Measurements from ENCODE around the gene SSH3. TPM values are rescaled to one million over a fixed set of nuclear protein-coding genes. Genes with fewer than 3 reads are reported as not detected.

SSH3 gene
- total and polyA plus RNA-seq, 7 experiments from 2014 or later: 1.1 to 23.8 (median 14.8) TPM

GRCh38 chr11:67357831-67358670 lies 54.7 kb downstream of the SSH3 start:
- Histone ChIP-seq H3K27ac (ENCODE audit: low read depth, low read length) (no peak overlapping the region), H3K36me3 (ENCODE audit: control insufficient read depth in 2 of 3, insufficient read depth in 3 of 3, low read length in 3 of 3) (peaks cover 0 to 3% (median 0%) of the 10 kb centered on the region in 3 experiments), H3K27me3 (ENCODE audit: control insufficient read depth in 2 of 2, insufficient read depth in 2 of 2, low read length in 2 of 2) (no peaks in the 10 kb centered on the region), H3K9me3 (ENCODE audit: control insufficient read depth in 2 of 3, low read length in 3 of 3) (no peaks in the 10 kb centered on the region), H3K4me3 (ENCODE audit: low read length) (no peak overlapping the region), H3K4me1 (ENCODE audit: control insufficient read depth in 2 of 2, insufficient read depth in 2 of 2, low read length in 2 of 2) (peaks cover 9 to 25% of the 10 kb centered on the region in 2 donors)
- intact Hi-C loops (cut with micrococcal nuclease): loop anchor here (1.0 to 10.0 kb wide), 5 partner anchors 16 to 447 kb away; no protein-coding TSS in a partner anchor
- Mint-ChIP-seq H3K4me3 (no peak overlapping the region), H3K36me3 (peaks cover 0 to 7% (median 0%) of the 10 kb centered on the region in 5 donors), H3K27ac (peak overlapping the region in 3 of 9 donors; percentile 6 to 43 (median 21)), H3K9me3 (peaks cover 0 to 2% (median 0%) of the 10 kb centered on the region in 11 donors), H3K4me1 (peaks cover 7 to 34% (median 24%) of the 10 kb centered on the region in 7 donors), H3K27me3 (peaks cover 0 to 28% (median 0%) of the 10 kb centered on the region in 5 donors)
- POLR2A ChIA-PET: interaction anchor here (1.8 to 17.2 kb wide), 2 partner anchors 12 to 17 kb away, joined by 4 to 272 read pairs; partner anchors contain the start of gene CLCF1
- DNase-seq (no peak), ATAC-seq (no peak)
- CTCF ChIA-PET: interaction anchor here (1.1 to 16.9 kb wide), 3 partner anchors 13 to 107 kb away, joined by 3 to 495 read pairs (median 45); partner anchors contain the start of gene CLCF1

Other genes with a start within 250 kb of the SSH3 start
- under 1 TPM in 2 of 5 experiments, not detected in 3; 0.34 to 0.62 TPM for gene RHOD, start 246.7 kb upstream of the SSH3 start, total RNA-seq
- 1 to 10 TPM in 1 of 2 donors, not detected in 1; 1.3 TPM for gene RHOD, start 246.7 kb upstream of the SSH3 start, polyA plus RNA-seq
- gene KDM2A, start 184.3 kb upstream of the SSH3 start, total RNA-seq: 100 to 1,000 TPM; 146 to 298 (median 233) TPM
- 10 to 100 TPM in 1 of 2 donors, 1 to 10 TPM in 1; 8.7 to 18.6 TPM for gene KDM2A, start 184.3 kb upstream of the SSH3 start, polyA plus RNA-seq
- 100 to 1,000 TPM; 305 to 399 (median 322) TPM for gene GRK2, start 37.1 kb upstream of the SSH3 start, total RNA-seq
- gene GRK2, start 37.1 kb upstream of the SSH3 start, polyA plus RNA-seq: 10 to 100 TPM; 18.5 to 38.0 TPM
- gene ANKRD13D, start 14.2 kb upstream of the SSH3 start, total RNA-seq: 100 to 1,000 TPM; 161 to 286 (median 191) TPM
- 10 to 100 TPM in 1 of 2 donors, 1 to 10 TPM in 1; 6.3 to 19.5 TPM for gene ANKRD13D, start 14.2 kb upstream of the SSH3 start, polyA plus RNA-seq
- gene POLD4, start 50.0 kb downstream of the SSH3 start, total RNA-seq: 100 to 1,000 TPM in 1 of 5 experiments, 10 to 100 TPM in 4; 59.9 to 104 (median 76.1) TPM
- 100 to 1,000 TPM in 1 of 2 donors, 10 to 100 TPM in 1; 98.9 to 116 TPM for gene POLD4, start 50.0 kb downstream of the SSH3 start, polyA plus RNA-seq
- gene CLCF1, start 70.1 kb downstream of the SSH3 start, total RNA-seq: 1 to 10 TPM in 2 of 5 experiments, under 1 TPM in 3; 0.32 to 7.8 (median 0.70) TPM
- not detected for gene CLCF1, start 70.1 kb downstream of the SSH3 start, polyA plus RNA-seq
- 10 to 100 TPM; 25.6 to 48.0 (median 45.0) TPM for gene RAD9A, start 88.5 kb downstream of the SSH3 start, total RNA-seq
- gene RAD9A, start 88.5 kb downstream of the SSH3 start, polyA plus RNA-seq: 1 to 10 TPM; 6.3 to 7.2 TPM
- 100 to 1,000 TPM in 4 of 5 experiments, 10 to 100 TPM in 1; 83.0 to 339 (median 122) TPM for gene PPP1CA, start 98.3 kb downstream of the SSH3 start, total RNA-seq
- 100 to 1,000 TPM; 350 to 363 TPM for gene PPP1CA, start 98.3 kb downstream of the SSH3 start, polyA plus RNA-seq
- 100 to 1,000 TPM; 243 to 425 (median 346) TPM for gene TBC1D10C, start 100.6 kb downstream of the SSH3 start, total RNA-seq
- gene TBC1D10C, start 100.6 kb downstream of the SSH3 start, polyA plus RNA-seq: 100 to 1,000 TPM; 225 to 366 TPM
- gene CARNS1, start 112.1 kb downstream of the SSH3 start, total RNA-seq: 10 to 100 TPM in 2 of 5 experiments, 1 to 10 TPM in 2, under 1 TPM in 1; 0.53 to 14.2 (median 5.1) TPM
- gene CARNS1, start 112.1 kb downstream of the SSH3 start, polyA plus RNA-seq: 1 to 10 TPM in 1 of 2 donors, under 1 TPM in 1; 0.97 to 1.4 TPM
- 10 to 100 TPM; 61.9 to 83.9 (median 77.7) TPM for gene RPS6KB2, start 125.0 kb downstream of the SSH3 start, total RNA-seq
- gene RPS6KB2, start 125.0 kb downstream of the SSH3 start, polyA plus RNA-seq: 10 to 100 TPM; 45.2 to 46.6 TPM
- 100 to 1,000 TPM; 134 to 357 (median 194) TPM for gene PTPRCAP, start 134.2 kb downstream of the SSH3 start, total RNA-seq
- 100 to 1,000 TPM; 498 to 670 TPM for gene PTPRCAP, start 134.2 kb downstream of the SSH3 start, polyA plus RNA-seq
- 100 to 1,000 TPM in 1 of 5 experiments, 10 to 100 TPM in 4; 15.6 to 311 (median 28.5) TPM for gene CORO1B, start 139.9 kb downstream of the SSH3 start, total RNA-seq
- gene CORO1B, start 139.9 kb downstream of the SSH3 start, polyA plus RNA-seq: 10 to 100 TPM; 21.3 to 40.8 TPM
- gene GPR152, start 149.2 kb downstream of the SSH3 start, total RNA-seq: not detected
- 1 to 10 TPM; 1.4 to 1.5 TPM for gene GPR152, start 149.2 kb downstream of the SSH3 start, polyA plus RNA-seq
- 10 to 100 TPM in 2 of 5 experiments, 1 to 10 TPM in 3; 2.5 to 17.1 (median 3.4) TPM for gene CABP4, start 151.8 kb downstream of the SSH3 start, total RNA-seq
- gene CABP4, start 151.8 kb downstream of the SSH3 start, polyA plus RNA-seq: 1 to 10 TPM; 1.2 to 2.3 TPM
- gene TMEM134, start 165.7 kb downstream of the SSH3 start, total RNA-seq: 10 to 100 TPM; 52.4 to 94.6 (median 70.6) TPM
- gene TMEM134, start 165.7 kb downstream of the SSH3 start, polyA plus RNA-seq: 100 to 1,000 TPM; 131 to 143 TPM
- 100 to 1,000 TPM; 107 to 156 (median 137) TPM for gene AIP, start 179.5 kb downstream of the SSH3 start, total RNA-seq
- 100 to 1,000 TPM; 137 to 205 TPM for gene AIP, start 179.5 kb downstream of the SSH3 start, polyA plus RNA-seq
- 100 to 1,000 TPM in 3 of 5 experiments, 10 to 100 TPM in 2; 78.9 to 133 (median 112) TPM for gene PITPNM1, start 201.8 kb downstream of the SSH3 start, total RNA-seq
- 10 to 100 TPM in 1 of 2 donors, 1 to 10 TPM in 1; 9.5 to 30.8 TPM for gene PITPNM1, start 201.8 kb downstream of the SSH3 start, polyA plus RNA-seq
- gene CDK2AP2, start 204.6 kb downstream of the SSH3 start, total RNA-seq: 100 to 1,000 TPM in 1 of 5 experiments, 10 to 100 TPM in 4; 31.0 to 168 (median 61.9) TPM
- gene CDK2AP2, start 204.6 kb downstream of the SSH3 start, polyA plus RNA-seq: 10 to 100 TPM; 64.5 to 94.3 TPM
- gene CABP2, start 219.9 kb downstream of the SSH3 start, total RNA-seq: not detected
- not detected for gene CABP2, start 219.9 kb downstream of the SSH3 start, polyA plus RNA-seq